SK-N-MC (cell line): ENCODE results near the gene ATP13A1.
"Not testable (repeated sequence)": the region's sequence is repeated elsewhere in the genome, so short reads cannot be mapped to it uniquely, and the experiment has no call there.

Source experiments
- DNase-seq: peaks from one replicate; pipeline ENCODE4 v3.0.0-alpha.2; 2011; ENCODE audit warnings: low read depth, low spot score
- H3K27ac ChIP-seq: fragments of 200-600 bp; sonication (generic); 2 replicates; pipeline ENCODE4 v1.5.1; 2016; ENCODE audit warnings: mixed run types
- H3K36me3 ChIP-seq: fragments of 200-600 bp; sonication (generic); 2 replicates; pipeline ENCODE4 v1.6.1; 2017; ENCODE audit warnings: antibody characterized with exemption, low read length, mixed read lengths; ENCODE audit not compliant: insufficient read depth
- H3K4me3 ChIP-seq: fragments of 200-600 bp; sonication (generic); 2 replicates; pipeline ENCODE4 v1.5.1; 2016
- H3K9ac ChIP-seq: fragments of 200-600 bp; sonication (generic); 2 replicates; pipeline ENCODE4 v1.8.0; 2017; ENCODE audit warnings: mixed run types, mixed read lengths; ENCODE audit not compliant: insufficient read length
- H3K9me3 ChIP-seq: fragments of 200-600 bp; sonication (generic); 2 replicates; pipeline ENCODE4 v1.6.1; 2017; ENCODE audit warnings: low read depth, mild to moderate bottlenecking, antibody characterized with exemption, low read length, moderate library complexity, mixed read lengths
- EZH2 ChIP-seq: fragments of 200-600 bp; sonication (generic); IDR thresholded peaks from one replicate; pipeline ENCODE4 v1.6.1; 2017; ENCODE audit warnings: antibody characterized with exemption
- FOXP2 ChIP-seq: optimal IDR thresholded peaks from 2 replicates; pipeline ENCODE3; 2011; ENCODE audit warnings: mild to moderate bottlenecking, moderate library complexity; ENCODE audit not compliant: insufficient read depth; ENCODE audit errors: extremely low read length, control extremely low read depth
- POLR2AphosphoS5 ChIP-seq: IDR thresholded peaks from 2 replicates; pipeline ENCODE4 v1.6.1; 2012; ENCODE audit warnings: mild to moderate bottlenecking, low read depth, low read length, borderline replicate concordance

The ATP13A1 gene

DNA sequence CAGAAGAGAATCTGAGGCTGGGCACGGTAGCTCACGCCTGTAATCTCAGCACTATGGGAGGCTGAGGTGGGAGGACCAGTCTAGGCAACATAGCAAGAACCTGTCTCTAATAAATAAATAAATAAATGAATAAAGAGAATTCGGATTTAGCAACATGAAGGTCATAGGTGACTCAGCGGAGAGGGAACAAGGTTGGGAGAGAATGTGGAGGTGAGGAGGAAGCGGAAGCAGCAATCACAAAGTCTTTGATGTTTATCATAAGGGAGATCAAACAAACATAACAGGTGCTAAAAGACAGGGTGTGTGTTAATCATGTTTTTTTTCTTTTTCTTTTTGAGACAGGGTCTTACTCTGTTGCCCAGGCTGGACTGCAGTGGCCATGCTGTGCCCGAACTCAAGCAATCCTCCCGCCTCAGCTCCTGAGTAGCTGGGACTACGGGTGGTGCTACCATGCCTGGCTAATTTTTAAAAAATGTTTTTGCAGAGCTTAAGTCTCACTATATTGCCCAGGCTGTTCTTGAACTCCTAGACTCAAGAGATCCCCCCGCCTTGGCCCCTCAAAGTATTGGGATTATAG is 61.3 kb downstream of the ATP13A1 start:
- Histone ChIP-seq H3K4me3 (no peak overlapping the region), H3K36me3 (no peaks in the 10 kb centered on the region), H3K27ac (no peak overlapping the region), H3K9me3 (no peaks in the 10 kb centered on the region), H3K9ac (no peak overlapping the region)
- DNase-seq: no peak
- no peak for TF ChIP-seq FOXP2
- TF ChIP-seq EZH2: no peak
- no peak for TF ChIP-seq POLR2AphosphoS5

DNA sequence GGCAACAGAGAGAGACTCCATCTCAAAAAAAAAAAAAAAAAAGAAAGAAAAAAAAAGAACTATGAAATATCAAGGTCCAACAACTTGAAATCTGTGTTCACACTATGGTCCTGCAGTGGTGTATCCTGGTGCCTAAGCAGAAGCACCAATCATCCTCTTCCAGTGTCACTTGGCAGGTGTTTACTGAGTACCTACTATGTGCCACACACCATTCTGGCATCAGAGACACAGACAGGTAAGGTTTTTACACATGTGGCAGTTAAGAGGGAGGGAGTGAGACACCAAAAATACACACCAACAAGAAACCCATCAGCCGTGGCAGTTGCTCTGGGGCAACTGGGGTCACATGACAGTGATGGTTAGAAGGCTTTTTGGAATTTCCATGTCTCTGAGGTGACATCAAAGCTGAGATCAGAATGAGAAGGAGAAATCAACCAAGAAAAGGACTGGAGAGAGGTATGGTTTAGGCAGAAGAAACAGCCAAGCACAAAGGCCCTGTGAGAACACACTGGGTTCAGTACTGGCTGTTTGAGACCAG is 62.6 kb downstream of the ATP13A1 start:
- DNase-seq: no peak
- no peaks in the 10 kb centered on the region for H3K9me3 ChIP-seq
- no peak for TF ChIP-seq EZH2
- TF ChIP-seq POLR2AphosphoS5: no peak
- no peak for TF ChIP-seq FOXP2
- no peak overlapping the region for H3K4me3 ChIP-seq
- H3K9ac ChIP-seq: no peak overlapping the region
- H3K36me3 ChIP-seq: no peaks in the 10 kb centered on the region
- no peak overlapping the region for H3K27ac ChIP-seq

DNA sequence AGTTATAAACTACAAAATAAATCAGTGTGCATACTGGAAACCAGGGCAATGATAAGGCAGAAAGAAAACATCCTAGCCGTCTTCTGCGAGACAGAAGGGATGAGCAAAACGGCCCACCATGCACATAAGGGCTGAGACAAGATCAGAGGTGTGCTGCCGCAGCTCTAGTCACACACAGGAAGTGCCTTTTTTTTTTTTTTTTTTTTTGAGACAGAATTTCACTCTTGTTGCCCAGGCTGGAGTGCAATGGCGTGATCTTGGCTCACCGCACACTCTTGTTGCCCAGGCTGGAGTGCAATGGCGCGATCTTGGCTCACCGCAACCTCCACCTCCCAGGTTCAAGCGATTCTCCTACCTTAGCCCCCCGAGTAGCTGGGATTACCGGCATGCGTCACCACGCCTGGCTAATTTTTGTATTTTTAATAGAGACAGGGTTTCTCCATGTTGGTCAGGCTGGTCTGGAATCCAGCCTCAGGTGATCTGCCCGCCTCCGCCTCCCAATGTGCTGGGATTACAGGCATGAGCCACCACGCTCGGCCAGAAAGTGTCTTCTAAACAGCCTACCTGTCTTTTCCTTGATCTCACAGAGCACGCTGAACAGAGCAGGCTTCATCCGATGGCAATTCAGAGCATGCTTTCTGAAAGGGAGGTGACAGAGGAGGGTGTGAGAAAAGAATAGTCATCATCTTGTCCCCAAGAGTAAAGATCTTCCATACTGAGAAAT is 64.6 kb downstream of the ATP13A1 start:
- H3K27ac ChIP-seq, H3K4me3 ChIP-seq, H3K9me3 ChIP-seq, H3K9ac ChIP-seq, H3K36me3 ChIP-seq, DNase-seq: not testable (repeated sequence)

DNA sequence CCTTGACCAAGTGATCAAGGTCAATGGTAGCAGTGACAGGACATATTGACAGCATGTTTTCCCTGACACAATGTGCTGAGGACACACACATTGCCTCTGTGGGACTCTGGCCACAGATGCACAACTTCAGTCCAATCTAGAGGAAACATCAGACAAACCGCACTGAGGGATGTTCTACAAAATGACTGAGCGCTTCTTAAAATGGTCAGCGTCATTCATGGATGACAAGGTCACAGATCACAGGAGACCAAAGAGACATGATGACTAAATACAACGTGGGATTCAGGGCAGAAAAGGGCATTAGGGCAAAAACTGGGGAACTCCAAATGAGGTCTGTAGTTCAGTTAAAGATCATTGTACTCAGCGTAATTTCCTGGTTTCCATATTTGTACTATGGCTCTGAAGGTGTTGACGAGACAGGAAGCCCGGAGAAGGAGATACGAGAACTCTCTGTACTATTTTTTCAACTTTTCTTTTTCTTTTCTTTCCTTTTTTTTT is 65.6 kb downstream of the ATP13A1 start:
- no peak for TF ChIP-seq POLR2AphosphoS5
- TF ChIP-seq FOXP2: no peak
- TF ChIP-seq EZH2: no peak
- Histone ChIP-seq H3K27ac (no peak overlapping the region), H3K9ac (no peak overlapping the region), H3K9me3 (no peaks in the 10 kb centered on the region), H3K36me3 (no peaks in the 10 kb centered on the region), H3K4me3 (no peak overlapping the region)
- no peak for DNase-seq
